Nephron (organoid): ENCODE measurements around the gene CCNH.
A peak's percentile ranks its signal among the peaks of the same experiment; 100 is the strongest.

Experiments used
- H3K27ac Mint-ChIP-seq, 3 experiments: 2 replicates each; pipeline ENCODE4 v1.8.0; 2020; ENCODE audit warnings: mixed read lengths in 3 of 3, mild to moderate bottlenecking in 2 of 3, moderate library complexity in 1 of 3
- H3K27me3 Mint-ChIP-seq: 2 replicates; pipeline ENCODE4 v1.8.0; 2021; ENCODE audit warnings: low read depth, mild to moderate bottlenecking, moderate library complexity, mixed read lengths
- H3K36me3 Mint-ChIP-seq: 2 replicates; pipeline ENCODE4 v1.8.0; 2020; ENCODE audit warnings: low read depth, mixed read lengths
- H3K4me1 Mint-ChIP-seq: 2 replicates; pipeline ENCODE4 v1.8.0; 2020; ENCODE audit warnings: mixed read lengths
- H3K4me3 Mint-ChIP-seq, 3 experiments: 2 replicates each; pipeline ENCODE4 v1.8.0; 2020; ENCODE audit warnings: mild to moderate bottlenecking in 3 of 3, mixed read lengths in 3 of 3, moderate library complexity in 2 of 3
- H3K9me3 Mint-ChIP-seq: 2 replicates; pipeline ENCODE4 v1.8.0; 2020; ENCODE audit warnings: mixed read lengths
- CTCF ChIP-seq, 3 experiments: fragments of 200-600 bp; sonication (generic); IDR thresholded peaks; one replicate each; pipeline ENCODE4 v1.5.0; 2021; ENCODE audit warnings: antibody characterized with exemption in 3 of 3; ENCODE audit not compliant: unreplicated experiment in 3 of 3

Gene CCNH

GRCh38 chr5:87372705-87373104, 40.0 kb downstream of the CCNH start:
- TF ChIP-seq CTCF (IDR thresholded peaks at IDR 0.05; ENCODE audit: unreplicated experiment in 3 of 3) = no peak
- no peak overlapping the region for H3K4me3 Mint-ChIP-seq
- H3K4me1 Mint-ChIP-seq = peaks cover 11% of the 10 kb centered on the region
- H3K9me3 Mint-ChIP-seq = no peaks in the 10 kb centered on the region
- no peaks in the 10 kb centered on the region for H3K27me3 Mint-ChIP-seq
- H3K27ac Mint-ChIP-seq = no peak overlapping the region
- H3K36me3 Mint-ChIP-seq = peaks cover 42% of the 10 kb centered on the region

- no peak for TF ChIP-seq CTCF (IDR thresholded peaks at IDR 0.05; ENCODE audit: unreplicated experiment in 3 of 3)
- Mint-ChIP-seq H3K9me3 (no peaks in the 10 kb centered on the region), H3K36me3 (peaks cover 41% of the 10 kb centered on the region), H3K4me3 (no peak overlapping the region), H3K4me1 (peaks cover 11% of the 10 kb centered on the region), H3K27me3 (no peaks in the 10 kb centered on the region), H3K27ac (no peak overlapping the region)
These were observed 43.3 kb downstream of the CCNH start for GRCh38 chr5:87369431-87369830.

GRCh38 chr5:87368601-87369000, 44.1 kb downstream of the CCNH start:
- no peaks in the 10 kb centered on the region for H3K27me3 Mint-ChIP-seq
- peaks cover 11% of the 10 kb centered on the region for H3K4me1 Mint-ChIP-seq
- H3K9me3 Mint-ChIP-seq = no peaks in the 10 kb centered on the region
- H3K27ac Mint-ChIP-seq = peak overlapping the region; percentile 27 to 50 (median 49)
- peaks cover 43% of the 10 kb centered on the region for H3K36me3 Mint-ChIP-seq
- H3K4me3 Mint-ChIP-seq = no peak overlapping the region
- no peak for TF ChIP-seq CTCF (IDR thresholded peaks at IDR 0.05; ENCODE audit: unreplicated experiment in 3 of 3)

- peaks cover 11% of the 10 kb centered on the region for H3K4me1 Mint-ChIP-seq
- H3K27me3 Mint-ChIP-seq = no peaks in the 10 kb centered on the region
- no peak for TF ChIP-seq CTCF (IDR thresholded peaks at IDR 0.05; ENCODE audit: unreplicated experiment in 3 of 3)
- H3K9me3 Mint-ChIP-seq = no peaks in the 10 kb centered on the region
- H3K4me3 Mint-ChIP-seq = no peak overlapping the region
- peaks cover 39% of the 10 kb centered on the region for H3K36me3 Mint-ChIP-seq
- no peak overlapping the region for H3K27ac Mint-ChIP-seq
These were observed 45.5 kb downstream of the CCNH start for GRCh38 chr5:87367243-87367642.

- H3K4me3 Mint-ChIP-seq = no peak overlapping the region
These were observed 51.1 kb downstream of the CCNH start for GRCh38 chr5:87361536-87362213.

More at GRCh38 chr5:87361536-87362213, 51.1 kb downstream of the CCNH start:
- Mint-ChIP-seq H3K36me3 (peaks cover 43% of the 10 kb centered on the region), H3K4me1 (no peaks in the 10 kb centered on the region), H3K9me3 (peaks cover 3% of the 10 kb centered on the region), H3K27me3 (no peaks in the 10 kb centered on the region), H3K27ac (no peak overlapping the region)
- TF ChIP-seq CTCF (IDR thresholded peaks at IDR 0.05; ENCODE audit: unreplicated experiment in 3 of 3) = no peak
